K562 (cell line): ENCODE data around the gene VRK1. TPM values are rescaled to one million over a fixed set of nuclear protein-coding genes. Genes with fewer than 3 reads are reported as not detected.
A peak's percentile ranks its signal among the peaks of the same experiment; 100 is the strongest.

Source experiments
- ATAC-seq: fragments of 200-7000 bp; cut with Tn5 transposase; 3 replicates; pipeline ENCODE4 v1.9.1; 2020; ENCODE audit warnings: moderate library complexity
- BruUV-seq: library from RNA; stranded (reverse); fragments of 400-500 nt; replicated peaks from 2 replicates; lab custom pipeline; 2021; lab: Mats Ljungman, UMichigan
- CTCF ChIA-PET: fragments of 300-600 bp; formaldehyde crosslinking; extraction: SDS; loops from one replicate; lab custom pipeline; 2021; ENCODE audit warnings: low intra/inter-chr PET ratio; lab: Yijun Ruan, JAX
- POLR2A ChIA-PET: fragments of 300-600, 350-650 bp; sonication (Branson Sonifier 250); formaldehyde crosslinking; extraction: SDS; loops from one replicate; lab custom pipeline; 2021; ENCODE audit warnings: antibody characterized with exemption, inconsistent platforms; lab: Yijun Ruan, JAX
- DNase-seq, 4 experiments: peaks; one replicate each; pipeline versions ENCODE4 v3.0.0 to v3.0.0-alpha.2; 2011 to 2018; ENCODE audit warnings: low spot score in 3 of 4, mixed read lengths in 3 of 4; ENCODE audit errors: extremely low read depth in 1 of 4
- FAIRE-seq: peaks from 2 replicates; lab custom pipeline; 2011; peaks lifted over from hg19 to GRCh38; lab: Jason Lieb, UNC
- H2AFZ ChIP-seq: 2 replicates; pipeline ENCODE4 v1.6.0; 2011; ENCODE audit warnings: low read depth, low read length, control low read depth, inconsistent platforms
- H3K27ac ChIP-seq: fragments of 200-600 bp; 3 replicates; pipeline ENCODE4 v1.8.0; 2011; ENCODE audit warnings: low read depth, mild to moderate bottlenecking, control low read depth, inconsistent platforms, low read length, moderate library complexity, mixed read lengths; ENCODE audit errors: extremely low read depth
- H3K27me3 ChIP-seq, 2 experiments: fragments of 300-600 bp in 1 of 2; 2 replicates in 1 of 2; 3 replicates in 1 of 2; pipeline versions ENCODE4 v1.6.0 to v1.8.0; 2011; ENCODE audit warnings: inconsistent platforms in 2 of 2, low read length in 2 of 2, mild to moderate bottlenecking in 1 of 2, mixed read lengths in 1 of 2, moderate library complexity in 1 of 2; ENCODE audit not compliant: control insufficient read depth in 2 of 2, insufficient read depth in 2 of 2
- H3K36me3 ChIP-seq: fragments of 300-600 bp; 3 replicates; pipeline ENCODE4 v1.8.0; 2011; ENCODE audit warnings: mild to moderate bottlenecking, low read length, inconsistent platforms; ENCODE audit not compliant: control insufficient read depth, insufficient read depth
- H3K4me1 ChIP-seq, 2 experiments: fragments of 200-600 bp in 1 of 2; replicated peaks in 1 of 2; 2 replicates in 1 of 2; 3 replicates in 1 of 2; pipeline versions ENCODE4 v1.5.1 to v1.8.0; 2011; ENCODE audit warnings: inconsistent platforms in 2 of 2, low read length in 2 of 2, mild to moderate bottlenecking in 1 of 2, mixed read lengths in 1 of 2, moderate library complexity in 1 of 2; ENCODE audit not compliant: control insufficient read depth in 2 of 2, insufficient read depth in 2 of 2
- H3K4me2 ChIP-seq: 2 replicates; pipeline ENCODE4 v1.6.1; 2011; ENCODE audit warnings: low read length, control low read depth, inconsistent platforms, mixed read lengths; ENCODE audit not compliant: insufficient read depth
- H3K4me3 ChIP-seq: fragments of 200-600 bp; sonication (generic), shearing (Covaris generic); 2 replicates; pipeline ENCODE4 v1.5.1; 2016; ENCODE audit warnings: control low read depth, inconsistent platforms
- H3K79me2 ChIP-seq: fragments of 200-600 bp; 3 replicates; pipeline ENCODE4 v1.8.0; 2011; ENCODE audit warnings: low read length, inconsistent platforms; ENCODE audit not compliant: control insufficient read depth, insufficient read depth
- H3K9ac ChIP-seq, 2 experiments: 2 replicates each; pipeline versions ENCODE4 v1.6.0 to v1.6.1; 2011; ENCODE audit warnings: low read depth in 2 of 2, low read length in 2 of 2, control low read depth in 1 of 2, inconsistent platforms in 1 of 2, mild to moderate bottlenecking in 1 of 2, mixed read lengths in 1 of 2; ENCODE audit not compliant: insufficient read depth in 1 of 2
- H3K9me1 ChIP-seq: one replicate; pipeline ENCODE4 v1.6.0; 2011; ENCODE audit warnings: inconsistent platforms, mild to moderate bottlenecking, low read length, moderate library complexity; ENCODE audit not compliant: control insufficient read depth, insufficient read depth
- H3K9me3 ChIP-seq: replicated peaks from 2 replicates; pipeline ENCODE4 v1.5.1; 2011; ENCODE audit warnings: low read depth, low read length, inconsistent platforms; ENCODE audit not compliant: control insufficient read depth, insufficient read depth
- H4K20me1 ChIP-seq: replicated peaks from 2 replicates; pipeline ENCODE4 v1.6.1; 2011; ENCODE audit warnings: low read length, inconsistent platforms, mixed read lengths; ENCODE audit not compliant: control insufficient read depth, insufficient read depth
- C11orf30 ChIP-seq: fragments of 450-650 bp; IDR thresholded peaks from 2 replicates; pipeline ENCODE4 v1.6.1; 2016; ENCODE audit warnings: low read depth, mild to moderate bottlenecking
- ELF4 ChIP-seq: fragments of 450-650 bp; formaldehyde crosslinking; IDR thresholded peaks from 2 replicates; pipeline ENCODE4 v1.4.0; 2022; ENCODE audit warnings: missing genetic modification characterization
- ERF ChIP-seq: fragments of 450-650 bp; formaldehyde crosslinking; IDR thresholded peaks from 2 replicates; pipeline ENCODE4 v1.4.0; 2020; ENCODE audit warnings: mild to moderate bottlenecking, mixed read lengths
- GATAD2B ChIP-seq: fragments of 450-650 bp; IDR thresholded peaks from 2 replicates; pipeline ENCODE4 v1.6.1; 2017; ENCODE audit warnings: mild to moderate bottlenecking, borderline replicate concordance
- IRF2 ChIP-seq: sonication (generic); formaldehyde crosslinking; IDR thresholded peaks from 2 replicates; pipeline ENCODE4 v1.8.1; 2022; ENCODE audit warnings: mild to moderate bottlenecking, missing genetic modification reagents
- MAFF ChIP-seq: IDR thresholded peaks from 2 replicates; pipeline ENCODE4 v1.6.1; 2012; ENCODE audit warnings: low read length, improper control_type of control experiment
- MAFG ChIP-seq: fragments of 450-650 bp; conservative IDR thresholded peaks from 2 replicates; pipeline ENCODE4 v1.6.1; 2016; ENCODE audit warnings: missing genetic modification characterization, missing compliant biosample characterization
- MAFK ChIP-seq: IDR thresholded peaks from 2 replicates; pipeline ENCODE4 v1.6.1; 2011; ENCODE audit warnings: low read length, improper control_type of control experiment
- PTRF ChIP-seq: fragments of 450-650 bp; IDR thresholded peaks from 2 replicates; pipeline ENCODE4 v1.6.1; 2016; ENCODE audit warnings: mild to moderate bottlenecking, missing genetic modification characterization, missing compliant biosample characterization
- TCF7L2 ChIP-seq: fragments of 150-350 bp; IDR thresholded peaks from 2 replicates; pipeline ENCODE4 v1.6.1; 2016; ENCODE audit warnings: low read depth, mild to moderate bottlenecking, low read length, moderate library complexity
- YBX1 ChIP-seq: fragments of 450-650 bp; IDR thresholded peaks from 2 replicates; pipeline ENCODE4 v1.7.1; 2016; ENCODE audit warnings: mild to moderate bottlenecking
- ZBTB34 ChIP-seq: fragments of 250-450 bp; sonication (Bioruptor Pico); IDR thresholded peaks from 2 replicates; pipeline ENCODE4 v1.8.0; 2021; ENCODE audit warnings: mild to moderate bottlenecking, moderate library complexity
- ZNF316 ChIP-seq: fragments of 450-650 bp; IDR thresholded peaks from 2 replicates; pipeline ENCODE4 v1.6.1; 2016
- WGBS: fragments of 100-300 bp; shearing (Covaris generic); methylation state at CpG from one replicate; pipeline ENCODE4 v1.1.6; 2016; ENCODE audit warnings: low coverage, mixed read lengths; ENCODE audit not compliant: insufficient coverage; ENCODE audit errors: missing lambda C conversion rate; 5-methylcytosine and 5-hydroxymethylcytosine counted together
- in situ Hi-C: fragments of 300-500 bp; cut with MboI; formaldehyde crosslinking; loops from 4 replicates; pipeline ENCODE4 v1.15.0; 2018; ENCODE audit warnings: inconsistent platforms, mixed read lengths
- intact Hi-C: fragments of 100-400 bp; cut with micrococcal nuclease; formaldehyde crosslinking; loops from 2 replicates; pipeline ENCODE4 v1.14.2; 2022
- polyA plus RNA-seq, 8 experiments: library from polyadenylated mRNA; depleted of rRNA in 4 of 8; stranded (reverse) in 5 of 8; unstranded in 3 of 8; fragments of >200 nt; fragmentation: Nextera tagmentation in 2 of 8; fragmentation: Illumina TruSeq in 1 of 8; extraction: Ambion mirVana in 2 of 8; extraction: Trizol in 1 of 8; gene quantifications; 2 replicates each; pipeline versions ENCODE4 v1.2.1 to v1.2.3, GENCODE V29; 2011 to 2014; ENCODE audit warnings: inconsistent platforms in 1 of 8, missing spikeins in 1 of 8
- total RNA-seq, 7 experiments: library from RNA; depleted of rRNA in 6 of 7; stranded (reverse); fragments of >200 nt in 6 of 7; fragmentation: Illumina TruSeq in 2 of 7; extraction: Trizol in 2 of 7; gene quantifications; 2 replicates each; pipeline versions ENCODE4 v1.2.1 to v1.2.3, GENCODE V29; 2011 to 2021; ENCODE audit warnings: low replicate concordance in 1 of 7
- TF ChIP-seq, protein P1 (sequence below): fragments of 450-650 bp; formaldehyde crosslinking; IDR thresholded peaks from 2 replicates; pipeline ENCODE4 v1.4.0; 2020; ENCODE audit warnings: mild to moderate bottlenecking, mixed read lengths

VRK1 gene
- total and polyA plus RNA-seq, 9 of the 15 experiments (the other 6 are each of a cell fraction or from before 2014, with no cell fraction given) = 83.6 to 177 (median 116) TPM

DNA sequence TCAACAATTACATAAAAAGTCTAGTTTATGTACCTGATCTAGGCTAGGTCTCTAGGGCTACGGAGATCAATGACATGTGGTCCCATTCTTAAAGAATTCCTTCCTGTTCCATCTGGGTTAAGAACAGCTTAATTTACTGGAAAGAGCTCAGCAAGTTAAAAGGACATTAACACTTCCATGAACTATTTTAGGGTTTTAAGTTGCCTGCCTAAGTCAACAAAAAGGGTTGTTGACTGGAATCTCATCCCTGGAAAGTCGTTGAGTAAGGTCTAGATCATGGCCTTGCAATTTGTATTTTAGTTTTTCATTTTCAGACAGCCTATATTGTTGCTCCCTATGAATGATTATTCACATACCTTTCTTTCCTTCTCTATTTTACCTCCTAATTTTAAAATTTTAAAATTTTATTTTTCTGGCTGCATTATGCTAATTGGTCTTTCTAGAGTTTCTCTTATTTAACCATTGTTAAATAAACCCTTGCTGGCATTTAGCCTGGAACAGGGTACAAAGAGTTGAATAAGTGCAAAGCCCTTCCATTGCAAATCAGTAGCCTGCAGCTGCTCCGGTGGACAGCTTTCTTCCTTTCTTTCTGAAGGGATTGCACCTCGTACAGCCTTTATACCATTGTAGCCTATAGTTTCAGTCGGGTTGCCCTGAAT is 66.3 kb downstream of the VRK1 start (continued):
- no peak for TF ChIP-seq ZBTB34 (CRISPR knock-in tag)
- TF ChIP-seq, protein P1, sequence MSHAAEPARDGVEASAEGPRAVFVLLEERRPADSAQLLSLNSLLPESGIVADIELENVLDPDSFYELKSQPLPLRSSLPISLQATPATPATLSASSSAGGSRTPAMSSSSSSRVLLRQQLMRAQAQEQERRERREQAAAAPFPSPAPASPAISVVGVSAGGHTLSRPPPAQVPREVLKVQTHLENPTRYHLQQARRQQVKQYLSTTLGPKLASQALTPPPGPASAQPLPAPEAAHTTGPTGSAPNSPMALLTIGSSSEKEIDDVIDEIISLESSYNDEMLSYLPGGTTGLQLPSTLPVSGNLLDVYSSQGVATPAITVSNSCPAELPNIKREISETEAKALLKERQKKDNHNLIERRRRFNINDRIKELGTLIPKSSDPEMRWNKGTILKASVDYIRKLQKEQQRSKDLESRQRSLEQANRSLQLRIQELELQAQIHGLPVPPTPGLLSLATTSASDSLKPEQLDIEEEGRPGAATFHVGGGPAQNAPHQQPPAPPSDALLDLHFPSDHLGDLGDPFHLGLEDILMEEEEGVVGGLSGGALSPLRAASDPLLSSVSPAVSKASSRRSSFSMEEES (CRISPR knock-in tag) = no peak
- no peak for TF ChIP-seq PTRF (tag)
- no peak for TF ChIP-seq GATAD2B
- TF ChIP-seq IRF2 (CRISPR knock-in tag) = no peak
- TF ChIP-seq YBX1 = no peak

DNA sequence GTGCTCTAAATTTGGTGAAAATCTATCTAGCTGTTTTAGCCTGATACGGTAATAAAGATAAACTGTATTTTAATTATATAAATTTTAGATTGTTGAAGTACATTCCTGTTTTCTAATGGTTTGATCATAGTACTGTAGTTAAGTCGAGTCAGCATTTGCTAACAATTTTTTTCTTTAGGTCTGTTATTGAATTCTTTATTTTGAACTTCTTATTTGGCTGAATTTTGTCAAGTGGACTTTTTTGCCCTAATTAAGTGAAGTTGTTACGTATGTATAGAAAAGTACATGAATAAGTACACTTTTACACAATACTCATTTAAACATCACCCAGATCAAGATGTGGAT is 66.8 kb downstream of the VRK1 start:
- no peak for FAIRE-seq
- POLR2A ChIA-PET = no interaction called here

More for the DNA sequence above, 66.8 kb downstream of the VRK1 start:
- Histone ChIP-seq H3K4me2 (no peak overlapping the region), H3K4me1 (no peaks in the 10 kb centered on the region), H4K20me1 (no peaks in the 10 kb centered on the region), H3K27ac (no peak overlapping the region), H3K36me3 (peaks cover 70% of the 10 kb centered on the region), H3K4me3 (no peak overlapping the region), H3K9me1 (no peaks in the 10 kb centered on the region), H2AFZ (no peak overlapping the region), H3K9ac (no peak overlapping the region), H3K27me3 (no peaks in the 10 kb centered on the region), H3K79me2 (0 out of 3 replicates have a peak, but pooled peaks cover 6% of the 10 kb centered on the region), H3K9me3 (no peaks in the 10 kb centered on the region)
- CTCF ChIA-PET = no interaction called here
- ATAC-seq (no peak), DNase-seq (no peak)
- 100% methylated on average over 3 of the region's 3 CpGs for WGBS
- BruUV-seq = no TSS peak
- TF ChIP-seq ERF (CRISPR knock-in tag) (no peak), MAFG (tag) (peak; percentile 41), C11orf30 (peak; percentile 78), TCF7L2 (no peak), ELF4 (CRISPR knock-in tag) (no peak), ZNF316 (peak; percentile 90), MAFF (peak; percentile 58; the same call in 1 of the 2 replicates), MAFK (peak; percentile 46; the same call in 1 of the 2 replicates)
- in situ Hi-C loops (no loop called here), intact Hi-C loops (no loop called here)
